Amniotic stem cell (primary cell): ENCODE results near the gene WWOX.
"Not testable (repeated sequence)": the region's sequence is repeated elsewhere in the genome, so short reads cannot be mapped to it uniquely, and the experiment has no call there.

Experiments used
- DNase-seq: peaks from one replicate; lab custom pipeline; 2025; lab: John Stamatoyannopoulos, UW

Gene WWOX

DNA sequence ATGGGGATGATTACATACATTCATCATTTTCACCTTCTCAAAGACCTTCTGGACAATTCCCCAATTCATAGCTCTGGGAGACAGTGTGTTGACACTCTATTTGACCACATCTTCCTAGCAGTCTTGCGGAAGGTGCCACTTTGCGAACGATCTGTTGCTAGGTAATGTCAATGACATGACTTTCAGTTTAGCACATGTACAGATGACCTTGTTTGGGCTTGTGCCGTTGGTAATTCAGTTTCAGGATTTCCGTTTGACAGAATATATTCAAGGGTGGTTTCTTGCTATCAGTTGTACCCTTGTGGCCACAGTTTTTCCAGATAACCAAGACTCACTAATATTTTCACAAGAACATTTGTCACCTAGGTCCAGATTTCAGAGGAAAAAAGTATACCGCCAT is 478.2 kb downstream of the WWOX start:
- DNase-seq = no peak

DNA sequence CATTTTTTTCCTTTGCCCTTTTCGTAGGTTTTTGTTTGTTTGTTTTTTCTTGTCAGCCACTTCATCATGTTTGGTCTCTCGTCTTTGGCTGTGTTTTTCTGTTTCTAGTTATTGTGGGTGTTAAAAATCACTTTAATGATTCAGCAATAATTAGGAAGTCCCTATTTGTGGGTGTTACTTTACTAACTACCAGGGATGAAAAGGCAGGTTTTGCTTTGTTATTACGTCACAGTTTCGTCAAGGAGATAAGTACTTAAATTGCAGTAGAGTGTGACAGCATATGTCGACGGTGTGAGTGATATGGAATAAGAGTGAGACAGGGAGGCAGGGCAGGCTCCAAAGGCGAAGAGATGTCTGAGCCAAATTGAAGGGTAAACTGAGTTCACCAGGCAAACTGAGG is 479.6 kb downstream of the WWOX start:
- DNase-seq = no peak

DNA sequence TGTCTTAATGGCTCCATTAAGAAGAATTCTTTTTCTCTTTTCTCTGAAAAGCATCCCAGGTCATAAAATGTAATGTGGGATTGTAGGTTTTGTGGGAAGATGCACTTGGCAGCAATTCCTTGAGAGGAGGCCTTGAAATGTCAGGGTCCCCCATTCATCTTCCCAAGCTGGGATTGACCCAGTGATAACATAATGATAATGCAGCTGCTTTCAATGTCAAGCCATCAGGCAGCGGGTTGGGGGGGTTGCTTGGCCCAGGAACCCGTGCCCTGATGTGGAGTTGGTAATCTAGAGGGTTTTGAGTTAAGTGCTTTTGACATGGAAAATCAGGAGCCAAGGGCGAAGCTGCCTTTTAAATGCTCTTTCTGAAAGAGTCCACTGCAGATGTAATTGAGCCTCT is 484.0 kb downstream of the WWOX start:
- no peak for DNase-seq

DNA sequence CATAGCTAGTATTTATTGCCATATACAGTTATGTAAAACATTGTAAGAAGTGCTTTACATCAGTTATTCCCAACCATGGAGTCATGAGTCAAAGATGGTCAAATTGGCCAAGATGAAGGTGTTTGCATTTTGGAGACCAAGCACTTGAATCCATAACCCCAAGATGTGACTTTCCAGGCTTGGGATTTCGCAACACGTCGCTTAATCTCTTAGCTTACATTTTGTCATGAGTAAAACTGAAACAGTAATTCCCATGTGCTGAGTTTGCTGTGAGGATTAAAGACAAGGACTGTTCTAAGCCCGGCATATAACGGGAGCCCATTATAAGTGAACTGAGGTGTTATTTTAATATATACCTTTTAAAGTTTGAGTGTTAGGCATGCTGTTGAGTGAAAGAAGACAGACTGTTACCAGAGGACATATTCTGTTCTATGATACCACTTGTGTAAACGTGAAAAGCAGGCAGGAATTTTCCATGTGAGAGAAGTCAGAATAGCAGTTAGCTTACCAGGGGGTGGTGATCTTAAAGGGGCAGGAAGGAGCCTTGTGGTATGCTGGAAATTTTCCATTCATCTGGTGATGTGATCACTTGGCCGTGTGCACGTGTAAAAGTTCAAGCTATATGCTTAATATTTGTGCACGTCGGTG is 484.9 kb downstream of the WWOX start:
- no peak for DNase-seq

DNA sequence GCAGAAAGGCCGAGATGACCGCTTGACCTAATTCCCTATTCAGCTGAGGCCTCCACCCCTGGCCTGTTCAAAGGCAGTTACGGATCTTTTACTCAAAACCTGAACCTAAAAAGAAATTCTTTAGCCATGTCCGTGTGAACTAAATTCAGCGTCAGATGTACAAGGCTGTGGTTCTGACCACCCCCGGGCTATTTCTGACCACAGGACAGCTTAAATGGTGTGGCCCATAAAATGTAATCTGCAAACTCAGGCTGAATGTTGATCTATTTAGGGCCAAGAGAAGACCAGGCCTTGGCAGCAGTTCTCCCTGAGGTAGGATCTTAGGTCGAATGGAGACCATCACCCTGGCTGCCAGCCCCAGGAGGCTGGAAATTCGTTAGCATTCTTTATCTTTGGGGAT is 485.5 kb downstream of the WWOX start:
- no peak for DNase-seq

DNA sequence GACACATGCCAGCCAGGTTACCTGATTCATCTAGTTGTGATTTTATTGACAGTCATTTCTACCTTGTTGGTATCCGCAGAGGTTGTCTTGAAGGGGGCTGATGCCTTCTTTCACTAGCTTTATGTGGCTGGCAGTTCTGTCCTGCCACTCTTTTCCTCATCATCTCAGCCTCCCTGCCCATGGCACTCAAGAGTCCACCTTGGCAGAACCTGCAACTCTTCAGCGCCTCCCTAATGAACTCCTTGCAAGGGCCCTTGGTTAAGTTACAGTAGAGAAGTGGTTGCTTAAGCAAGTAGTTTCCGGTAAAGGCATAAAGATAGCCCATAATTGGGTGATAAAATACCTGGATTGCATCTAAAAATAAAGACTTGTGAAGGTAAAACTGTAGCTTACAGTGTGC is 489.9 kb downstream of the WWOX start:
- no peak for DNase-seq

- no peak for DNase-seq
Measured at GRCh38 chr16:78591682-78592103, 492.2 kb downstream of the WWOX start.

DNA sequence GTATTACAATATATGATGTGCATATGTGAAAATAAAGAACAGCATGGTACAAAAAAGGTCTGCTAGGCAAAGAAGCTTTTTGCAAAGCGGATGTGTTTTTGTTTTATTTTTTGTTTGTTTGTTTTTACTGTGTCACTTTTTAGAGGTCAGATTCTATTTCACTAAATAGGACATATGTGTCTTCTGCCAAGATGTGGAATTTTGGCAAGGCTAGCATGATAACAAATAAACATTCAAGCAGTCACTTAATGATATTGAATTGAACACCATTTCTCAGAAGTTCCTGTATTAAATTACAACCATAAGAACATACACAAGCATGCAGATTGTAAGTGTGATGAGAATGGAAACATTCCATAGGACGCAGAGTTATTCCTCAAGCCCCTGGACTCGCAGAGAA is 492.7 kb downstream of the WWOX start:
- no peak for DNase-seq

DNA sequence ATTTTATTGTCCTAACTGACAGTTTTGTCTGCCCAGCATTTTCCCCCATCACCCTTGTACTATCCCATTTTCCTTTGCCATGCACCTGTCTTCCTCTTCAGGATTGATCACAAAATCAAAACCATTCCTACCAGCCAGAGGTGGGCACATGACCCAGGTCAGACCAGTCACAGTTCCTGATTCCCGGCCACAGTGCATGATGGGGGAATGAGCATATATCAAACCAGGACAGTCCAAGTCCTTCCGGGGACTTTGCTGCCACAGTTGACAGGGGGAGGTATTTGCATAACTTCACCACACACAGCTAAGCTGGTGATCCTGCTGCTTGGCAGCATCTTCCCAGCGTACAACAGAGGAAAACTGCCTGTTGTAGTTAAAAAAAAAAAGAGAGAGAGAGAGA is 493.9 kb downstream of the WWOX start:
- no peak for DNase-seq

DNA sequence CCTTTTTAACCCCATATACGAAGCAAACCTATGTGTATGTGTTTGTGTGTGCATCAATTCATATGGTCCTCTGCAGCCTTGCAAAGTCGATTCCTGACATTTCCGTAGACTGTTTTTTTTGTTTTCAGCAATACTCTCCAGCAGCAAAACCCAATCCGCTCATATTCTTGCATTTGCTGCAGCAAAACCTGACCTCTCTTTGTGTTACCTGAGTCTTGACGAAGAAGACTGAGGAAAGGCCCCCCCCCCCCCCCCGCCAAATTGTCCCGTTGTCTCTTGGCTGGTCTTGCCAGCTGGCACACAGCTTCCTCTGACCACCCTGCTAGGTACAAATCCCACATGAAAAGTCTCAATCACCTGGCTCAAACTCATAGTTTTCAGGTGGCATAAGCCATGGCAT is 494.7 kb downstream of the WWOX start:
- no peak for DNase-seq

GRCh38 chr16:78596348-78596995 is 497.0 kb downstream of the WWOX start:
- DNase-seq = no peak

GRCh38 chr16:78596996-78597422 is 497.6 kb downstream of the WWOX start:
- no peak for DNase-seq

GRCh38 chr16:78597809-78598570 is 498.5 kb downstream of the WWOX start:
- DNase-seq = no peak

DNA sequence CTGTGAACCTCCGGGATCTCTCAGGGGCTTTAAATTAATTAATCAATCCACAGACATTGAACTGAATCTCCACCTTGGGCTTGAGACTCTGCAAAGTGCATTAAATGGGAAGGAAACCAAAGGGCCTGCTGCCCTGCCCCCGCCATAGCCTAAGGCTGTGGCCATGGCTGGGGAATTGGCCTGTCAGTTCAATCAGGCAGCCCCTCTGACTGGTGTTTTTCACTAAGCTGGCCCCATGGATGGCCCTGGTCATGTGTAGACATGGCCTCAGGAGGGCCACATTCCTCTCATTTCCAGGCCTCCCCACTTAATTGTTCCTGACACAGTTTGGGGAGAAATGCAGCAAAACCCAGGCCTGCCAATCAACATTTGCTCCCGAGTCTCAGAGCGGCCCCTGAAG is 499.8 kb downstream of the WWOX start:
- DNase-seq = no peak

DNA sequence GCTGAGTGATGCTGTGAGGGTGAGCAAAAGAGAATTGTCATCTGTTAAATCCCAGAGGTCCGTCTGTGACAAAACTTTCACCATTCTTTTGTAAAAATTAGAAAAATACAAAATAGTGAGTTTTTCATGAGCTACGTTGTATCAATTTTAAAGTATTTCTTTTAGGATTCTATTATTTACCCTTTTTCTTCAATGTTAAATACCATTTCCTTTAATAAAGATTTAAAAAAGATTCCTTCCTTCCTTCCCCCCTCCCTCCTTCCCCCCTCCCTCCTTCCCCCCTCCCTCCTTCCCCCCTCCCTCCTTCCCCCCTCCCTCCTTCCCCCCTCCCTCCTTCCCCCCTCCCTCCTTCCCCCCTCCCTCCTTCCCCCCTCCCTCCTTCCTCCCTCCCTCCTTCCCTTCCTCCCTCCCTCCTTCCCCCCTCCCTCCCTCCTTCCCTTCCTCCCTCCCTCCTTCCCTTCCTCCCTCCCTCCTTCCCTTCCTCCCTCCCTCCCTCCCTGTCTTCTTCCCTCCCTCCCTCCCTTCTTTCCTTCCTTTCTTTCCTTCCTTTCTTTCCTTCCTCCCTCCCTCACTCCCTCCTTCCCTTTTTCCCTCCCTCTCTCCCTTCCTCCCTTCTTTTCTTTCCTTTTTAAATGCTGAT is 505.1 kb downstream of the WWOX start:
- not testable (repeated sequence) for DNase-seq

- no peak for DNase-seq
Measured at GRCh38 chr16:78605548-78606101, 506.2 kb downstream of the WWOX start.

GRCh38 chr16:78606545-78606944 is 507.1 kb downstream of the WWOX start:
- no peak for DNase-seq

DNA sequence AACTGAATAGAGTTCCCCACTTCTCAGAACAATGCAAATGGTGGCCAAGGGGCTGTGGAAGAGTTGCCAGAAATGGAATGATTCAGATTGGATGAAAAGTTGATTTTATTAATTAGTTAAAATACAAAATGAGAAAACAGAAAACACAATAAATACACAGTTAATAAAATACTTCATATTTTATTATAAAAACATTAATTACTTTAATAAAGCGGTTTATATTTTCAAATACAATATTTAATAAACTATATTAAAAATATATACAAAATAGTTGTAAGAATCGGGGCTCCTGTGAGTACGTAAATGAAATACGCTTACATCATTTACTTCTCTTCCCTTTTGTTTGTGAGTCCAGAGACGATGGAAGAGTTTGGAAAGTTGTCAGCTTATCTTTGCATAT is 507.6 kb downstream of the WWOX start:
- no peak for DNase-seq

GRCh38 chr16:78607465-78607864 is 508.0 kb downstream of the WWOX start:
- DNase-seq = no peak

DNA sequence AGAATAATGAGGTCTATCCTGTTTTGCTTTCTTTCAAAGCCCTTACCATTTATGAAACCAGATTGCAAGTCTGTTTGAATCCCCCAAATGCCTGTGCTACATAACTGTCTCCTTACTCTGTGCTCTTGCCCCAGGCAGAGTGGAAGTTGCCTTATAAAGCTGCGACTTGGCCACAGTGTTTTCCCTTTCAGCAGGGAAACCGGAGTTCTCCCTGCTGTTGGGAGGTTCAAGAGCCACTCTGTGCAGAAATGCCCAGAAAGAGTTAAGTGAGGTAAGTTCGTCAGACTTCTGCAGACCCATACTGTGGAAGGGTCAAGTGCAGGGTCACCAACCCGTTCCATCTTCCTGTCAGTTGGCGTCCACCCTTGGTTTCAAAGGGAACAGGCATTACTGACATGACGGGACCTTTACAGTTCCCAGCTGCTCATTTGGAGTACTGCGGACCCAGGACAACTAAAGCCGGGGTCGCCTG is 508.9 kb downstream of the WWOX start:
- no peak for DNase-seq

GRCh38 chr16:78609402-78610274 is 510.2 kb downstream of the WWOX start:
- DNase-seq = no peak
